A673 (cell line): Measurements from ENCODE around the gene AQP11.

Experiments used
- EZH2 ChIP-seq: fragments of 200-600 bp; sonication (generic); IDR thresholded peaks from 2 replicates; pipeline ENCODE4 v1.6.1; 2017; ENCODE audit warnings: borderline replicate concordance, low read depth, mild to moderate bottlenecking, mixed read lengths, antibody characterized with exemption, low read length; ENCODE audit not compliant: poor library complexity, severe bottlenecking
- TF ChIP-seq, protein P1 (sequence below): fragments of 300-800, 200-600 bp; sonication (generic); conservative IDR thresholded peaks from 2 replicates; pipeline ENCODE4 v1.5.1; 2017; ENCODE audit warnings: low read depth, mild to moderate bottlenecking, antibody characterized with exemption, low read length, moderate library complexity, mixed read lengths

DNA sequence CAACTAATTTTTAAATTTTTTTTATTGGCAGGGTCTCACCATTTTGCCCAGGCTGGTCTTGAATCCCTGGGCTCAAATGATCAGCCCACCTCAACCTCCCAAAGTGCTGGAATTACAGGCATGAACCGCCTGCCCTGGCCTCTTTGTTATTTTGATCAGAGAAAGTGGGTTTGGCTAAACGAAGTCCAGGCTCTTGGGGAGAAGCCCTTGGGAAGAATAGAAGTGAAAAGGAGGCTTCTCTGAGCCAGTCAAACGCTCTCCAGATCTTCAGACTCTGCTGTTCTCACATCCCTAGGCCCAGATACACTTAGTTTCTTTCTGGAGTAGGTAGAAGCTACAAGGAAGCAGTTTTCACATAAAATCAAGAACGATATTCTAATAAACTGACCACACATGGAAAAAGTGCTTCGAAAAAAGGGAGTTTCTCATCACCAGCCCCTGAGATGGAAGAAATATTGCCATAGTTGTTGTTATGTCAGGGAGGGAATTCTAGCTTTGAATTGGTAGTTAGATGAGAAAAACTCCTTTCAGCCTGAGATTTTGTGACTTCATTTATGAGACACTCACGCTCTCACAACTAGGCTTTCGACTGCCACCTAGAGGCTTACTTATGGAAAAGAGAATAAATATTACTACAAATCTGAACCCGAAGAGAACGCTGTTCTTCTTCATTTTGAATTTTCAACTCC, 41.7 kb upstream of the AQP11 start:
- TF ChIP-seq, protein P1, sequence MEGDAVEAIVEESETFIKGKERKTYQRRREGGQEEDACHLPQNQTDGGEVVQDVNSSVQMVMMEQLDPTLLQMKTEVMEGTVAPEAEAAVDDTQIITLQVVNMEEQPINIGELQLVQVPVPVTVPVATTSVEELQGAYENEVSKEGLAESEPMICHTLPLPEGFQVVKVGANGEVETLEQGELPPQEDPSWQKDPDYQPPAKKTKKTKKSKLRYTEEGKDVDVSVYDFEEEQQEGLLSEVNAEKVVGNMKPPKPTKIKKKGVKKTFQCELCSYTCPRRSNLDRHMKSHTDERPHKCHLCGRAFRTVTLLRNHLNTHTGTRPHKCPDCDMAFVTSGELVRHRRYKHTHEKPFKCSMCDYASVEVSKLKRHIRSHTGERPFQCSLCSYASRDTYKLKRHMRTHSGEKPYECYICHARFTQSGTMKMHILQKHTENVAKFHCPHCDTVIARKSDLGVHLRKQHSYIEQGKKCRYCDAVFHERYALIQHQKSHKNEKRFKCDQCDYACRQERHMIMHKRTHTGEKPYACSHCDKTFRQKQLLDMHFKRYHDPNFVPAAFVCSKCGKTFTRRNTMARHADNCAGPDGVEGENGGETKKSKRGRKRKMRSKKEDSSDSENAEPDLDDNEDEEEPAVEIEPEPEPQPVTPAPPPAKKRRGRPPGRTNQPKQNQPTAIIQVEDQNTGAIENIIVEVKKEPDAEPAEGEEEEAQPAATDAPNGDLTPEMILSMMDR, result peak; percentile 79
- TF ChIP-seq EZH2, result no peak
